ENCODE measurements around the gene SS18L1.

DNA sequence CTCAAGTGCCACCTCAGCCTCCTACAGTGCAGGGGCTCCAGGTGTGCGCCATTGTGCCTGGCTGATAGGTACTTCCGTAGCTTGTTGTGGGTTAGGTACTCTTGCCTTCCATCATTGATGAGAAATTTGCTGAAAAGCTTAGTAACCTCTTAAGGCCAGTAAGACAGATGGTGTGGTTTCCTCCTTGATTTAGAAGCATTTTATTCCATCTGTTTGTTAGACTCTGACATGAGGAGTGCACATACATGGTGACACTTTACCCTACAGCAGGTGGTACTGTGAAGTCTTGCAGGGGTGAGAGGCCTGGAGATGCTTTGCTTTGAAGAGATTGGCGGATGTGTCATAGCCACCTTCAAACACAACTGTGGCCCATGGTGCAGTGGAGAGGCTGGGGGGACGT lies 24.5 kb downstream of the SS18L1 start:
- TF ChIP-seq CTCF (IDR thresholded peaks at IDR 0.05; ENCODE audit: insufficient read depth, low read depth, low read length) (no peak), EZH2 (IDR thresholded peaks at IDR 0.05; ENCODE audit: insufficient read depth, low read length) (no peak)

Data from astrocyte (in vitro differentiated cells and primary cell).